ENCODE data around the gene FBXL16.

The FBXL16 gene

GRCh38 chr16:716768-717325, 11.2 kb upstream of the FBXL16 start:
- Mint-ChIP-seq H3K36me3 (ENCODE audit: low read depth) (no peaks in the 10 kb centered on the region), H3K27me3 (ENCODE audit: low read depth, poor library complexity) (peaks cover 21% of the 10 kb centered on the region), H3K4me3 (peak overlapping the region; percentile 80), H3K27ac (no peak overlapping the region), H3K4me1 (peaks cover 32% of the 10 kb centered on the region), H3K9me3 (no peaks in the 10 kb centered on the region)
- no peak for DNase-seq
- TF ChIP-seq CTCF (IDR thresholded peaks at IDR 0.05), result no peak

GRCh38 chr16:716200-716568, 10.6 kb upstream of the FBXL16 start:
- Mint-ChIP-seq H3K9me3 (no peaks in the 10 kb centered on the region), H3K4me1 (peaks cover 32% of the 10 kb centered on the region), H3K27ac (no peak overlapping the region), H3K36me3 (ENCODE audit: low read depth) (no peaks in the 10 kb centered on the region), H3K27me3 (ENCODE audit: low read depth, poor library complexity) (peaks cover 28% of the 10 kb centered on the region), H3K4me3 (peak overlapping the region; percentile 80)
- no peak for TF ChIP-seq CTCF (IDR thresholded peaks at IDR 0.05)
- peak; percentile 81 for DNase-seq

- peaks cover 32% of the 10 kb centered on the region for H3K4me1 Mint-ChIP-seq
- no peak for TF ChIP-seq CTCF (IDR thresholded peaks at IDR 0.05)
- H3K9me3 Mint-ChIP-seq, result no peaks in the 10 kb centered on the region
- peak overlapping the region; percentile 80 for H3K4me3 Mint-ChIP-seq
- no peak overlapping the region for H3K27ac Mint-ChIP-seq
- H3K27me3 Mint-ChIP-seq (ENCODE audit: low read depth, poor library complexity), result peaks cover 30% of the 10 kb centered on the region
- H3K36me3 Mint-ChIP-seq (ENCODE audit: low read depth), result no peaks in the 10 kb centered on the region
- peak; percentile 73 for DNase-seq
Measured at GRCh38 chr16:715477-716199, 10.0 kb upstream of the FBXL16 start.

- Mint-ChIP-seq H3K36me3 (ENCODE audit: low read depth) (no peaks in the 10 kb centered on the region), H3K9me3 (no peaks in the 10 kb centered on the region), H3K27ac (no peak within 1 kb of the TSS), H3K27me3 (ENCODE audit: low read depth, poor library complexity) (peaks cover 34% of the 10 kb centered on the region), H3K4me3 (peak within 1 kb of the TSS; percentile 80), H3K4me1 (peaks cover 30% of the 10 kb centered on the region)
- TF ChIP-seq CTCF (IDR thresholded peaks at IDR 0.05), result no peak
- DNase-seq, result peak; percentile 99
Measured at GRCh38 chr16:714558-715476, 9.2 kb upstream of the FBXL16 start, which contains the start of gene METRN. Gene METRN (plus strand): TSS chr16:715118. CDS start chr16:715290, 172 bp downstream.

DNA sequence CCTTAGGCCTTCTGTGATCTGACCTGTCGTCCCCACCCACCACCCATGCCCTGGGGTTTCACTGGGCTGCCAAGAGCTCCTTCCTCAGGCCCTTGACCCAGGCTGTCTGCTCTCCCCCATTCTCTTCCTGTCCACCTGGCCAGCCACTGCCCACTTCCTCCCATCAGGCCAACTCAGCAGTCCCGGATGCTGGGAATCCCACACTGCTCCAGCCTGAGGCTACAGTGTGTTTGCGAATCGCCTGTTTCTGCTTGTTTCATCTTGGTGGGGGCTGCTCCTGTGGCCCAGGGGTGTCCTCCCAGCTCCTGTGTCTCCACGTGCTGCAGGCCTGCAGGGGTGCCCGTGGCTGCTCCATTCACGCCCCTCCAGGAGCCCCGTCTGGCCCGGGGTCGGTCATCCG, 8.5 kb upstream of the FBXL16 start:
- H3K4me3 Mint-ChIP-seq, result no peak overlapping the region
- no peak for TF ChIP-seq CTCF (IDR thresholded peaks at IDR 0.05)
- no peak for DNase-seq
- no peaks in the 10 kb centered on the region for H3K9me3 Mint-ChIP-seq
- H3K27ac Mint-ChIP-seq, result no peak overlapping the region
- H3K36me3 Mint-ChIP-seq (ENCODE audit: low read depth), result no peaks in the 10 kb centered on the region
- H3K27me3 Mint-ChIP-seq (ENCODE audit: low read depth, poor library complexity), result peaks cover 42% of the 10 kb centered on the region
- peaks cover 23% of the 10 kb centered on the region for H3K4me1 Mint-ChIP-seq

Measured in nephron progenitor cell (in vitro differentiated cells).